SK-N-SH (cell line): ENCODE data around the gene BMP7. TPM values are rescaled to one million over a fixed set of nuclear protein-coding genes. Genes with fewer than 3 reads are reported as not detected.

Experiments
- CTCF ChIA-PET: fragments of 300-600, 350-600 bp; formaldehyde crosslinking; extraction: SDS; loops from one replicate; lab custom pipeline; 2021; lab: Yijun Ruan, JAX
- POLR2A ChIA-PET: fragments of 350-600 bp; sonication (Branson Sonifier 250); formaldehyde crosslinking; extraction: SDS; loops from one replicate; lab custom pipeline; 2020; ENCODE audit warnings: antibody characterized with exemption, inconsistent platforms; lab: Yijun Ruan, JAX
- DNase-seq: peaks from one replicate; pipeline ENCODE4 v3.0.0; 2012
- H2AFZ ChIP-seq: fragments of 200-600 bp; sonication (generic); 2 replicates; pipeline ENCODE4 v1.8.1; 2016; ENCODE audit warnings: antibody characterized with exemption, mild to moderate bottlenecking, low read depth
- H3F3A ChIP-seq: fragments of 200-600 bp; sonication (generic); replicated peaks from 2 replicates; pipeline ENCODE3; 2016; ENCODE audit warnings: antibody characterized with exemption, mild to moderate bottlenecking; ENCODE audit not compliant: insufficient read depth
- H3K27ac ChIP-seq, 2 experiments: fragments of 200-500 bp in 1 of 2; fragments of 200-600 bp in 1 of 2; sonication (Bioruptor generic) in 1 of 2; sonication (generic), shearing (Covaris generic) in 1 of 2; 2 replicates each; pipeline versions ENCODE4 v1.5.1 to v1.6.1; 2014 to 2016; ENCODE audit warnings: low read depth in 2 of 2, inconsistent platforms in 1 of 2, low read length in 1 of 2, mild to moderate bottlenecking in 1 of 2, mixed read lengths in 1 of 2
- H3K27me3 ChIP-seq: fragments of 200-600 bp; sonication (generic), shearing (Covaris generic); 2 replicates; pipeline ENCODE4 v1.6.1; 2016; ENCODE audit warnings: mixed run types; ENCODE audit not compliant: insufficient read depth
- H3K36me3 ChIP-seq, 2 experiments: fragments of 200-500 bp in 1 of 2; fragments of 200-600 bp in 1 of 2; sonication (Bioruptor generic) in 1 of 2; sonication (generic) in 1 of 2; replicated peaks in 1 of 2; 2 replicates each; pipeline versions ENCODE3 to v1.5.1; 2014 to 2016; ENCODE audit warnings: low read length in 1 of 2, mild to moderate bottlenecking in 1 of 2; ENCODE audit not compliant: insufficient read depth in 2 of 2, control insufficient read depth in 1 of 2
- H3K4me1 ChIP-seq, 2 experiments: fragments of 200-500 bp in 1 of 2; fragments of 200-600 bp in 1 of 2; sonication (Bioruptor generic) in 1 of 2; sonication (generic), shearing (Covaris generic) in 1 of 2; 2 replicates each; pipeline versions ENCODE4 v1.5.1 to v1.6.1; 2014 to 2016; ENCODE audit warnings: low read depth in 1 of 2, low read length in 1 of 2, mixed run types in 1 of 2; ENCODE audit not compliant: insufficient read depth in 2 of 2, control insufficient read depth in 1 of 2
- H3K4me2 ChIP-seq: fragments of 200-600 bp; sonication (generic), shearing (Covaris generic); 2 replicates; pipeline ENCODE4 v1.6.1; 2017; ENCODE audit warnings: mixed run types
- H3K4me3 ChIP-seq, 2 experiments: fragments of 200-500 bp in 1 of 2; fragments of 200-600 bp in 1 of 2; sonication (Bioruptor generic) in 1 of 2; sonication (generic), shearing (Covaris generic) in 1 of 2; 2 replicates each; pipeline versions ENCODE4 v1.5.1 to v1.8.1; 2014 to 2016; ENCODE audit warnings: low read depth in 2 of 2, inconsistent platforms in 1 of 2, low read length in 1 of 2, mild to moderate bottlenecking in 1 of 2, mixed read lengths in 1 of 2, moderate library complexity in 1 of 2
- H3K79me2 ChIP-seq: fragments of 200-600 bp; sonication (generic); 2 replicates; pipeline ENCODE4 v1.8.1; 2017; ENCODE audit warnings: mild to moderate bottlenecking; ENCODE audit not compliant: insufficient read depth
- H3K9ac ChIP-seq: fragments of 200-600 bp; sonication (generic); 2 replicates; pipeline ENCODE4 v1.6.1; 2017; ENCODE audit warnings: mixed run types
- H3K9me2 ChIP-seq: fragments of 200-600 bp; sonication (generic); 2 replicates; pipeline ENCODE4 v1.6.1; 2017; ENCODE audit warnings: mixed run types
- H3K9me3 ChIP-seq: fragments of 200-600 bp; sonication (generic); 2 replicates; pipeline ENCODE4 v1.6.1; 2017; ENCODE audit warnings: mixed run types, mild to moderate bottlenecking, moderate library complexity
- H4K20me1 ChIP-seq: fragments of 200-600 bp; sonication (generic); 2 replicates; pipeline ENCODE4 v1.6.1; 2017; ENCODE audit warnings: mild to moderate bottlenecking, mixed run types; ENCODE audit not compliant: insufficient read depth
- CHD2 ChIP-seq: fragments of 150-350 bp; IDR thresholded peaks from 2 replicates; pipeline ENCODE4 v1.6.1; 2018; ENCODE audit warnings: low read length; ENCODE audit not compliant: partially characterized antibody
- EP300 ChIP-seq, 2 experiments: IDR thresholded peaks; 2 replicates each; pipeline versions ENCODE4 v1.4.0 to v1.6.1; 2012; ENCODE audit warnings: borderline replicate concordance in 1 of 2, low read depth in 1 of 2, low read length in 1 of 2
- EZH2phosphoT487 ChIP-seq: fragments of 200-600 bp; sonication (generic); IDR thresholded peaks from 2 replicates; pipeline ENCODE4 v1.6.1; 2017; ENCODE audit warnings: low read depth, mixed run types, mild to moderate bottlenecking, antibody characterized with exemption, moderate library complexity, borderline replicate concordance
- FOSL2 ChIP-seq: IDR thresholded peaks from 2 replicates; pipeline ENCODE4 v1.4.0; 2012; ENCODE audit warnings: low read depth, mild to moderate bottlenecking, moderate library complexity, borderline replicate concordance
- FOXJ3 ChIP-seq: sonication (generic); formaldehyde crosslinking; IDR thresholded peaks from 2 replicates; pipeline ENCODE4 v1.5.1; 2020; ENCODE audit warnings: mild to moderate bottlenecking, missing genetic modification reagents
- GABPA ChIP-seq: IDR thresholded peaks from 2 replicates; pipeline ENCODE4 v1.4.0; 2012; ENCODE audit warnings: low read depth, mild to moderate bottlenecking
- GATA2 ChIP-seq: sonication (generic); formaldehyde crosslinking; IDR thresholded peaks from 2 replicates; pipeline ENCODE4 v1.5.0; 2020; ENCODE audit warnings: mild to moderate bottlenecking, missing genetic modification reagents
- JUND ChIP-seq: IDR thresholded peaks from 2 replicates; pipeline ENCODE4 v1.4.0; 2012
- MEF2A ChIP-seq: IDR thresholded peaks from 2 replicates; pipeline ENCODE4 v1.4.0; 2012; ENCODE audit warnings: low read depth, borderline replicate concordance
- MXI1 ChIP-seq: IDR thresholded peaks from 2 replicates; pipeline ENCODE4 v1.6.1; 2012; ENCODE audit warnings: mild to moderate bottlenecking, low read depth, low read length, improper control_type of control experiment
- RAD21 ChIP-seq: IDR thresholded peaks from 2 replicates; pipeline ENCODE4 v1.6.1; 2012; ENCODE audit warnings: mild to moderate bottlenecking, low read length
- RCOR1 ChIP-seq: fragments of 150-350 bp; IDR thresholded peaks from 2 replicates; pipeline ENCODE4 v1.6.1; 2017; ENCODE audit warnings: antibody characterized with exemption, low read length
- SMC3 ChIP-seq: IDR thresholded peaks from 2 replicates; pipeline ENCODE4 v1.6.1; 2012; ENCODE audit warnings: low read depth, low read length, improper control_type of control experiment
- TAF1 ChIP-seq: IDR thresholded peaks from 2 replicates; pipeline ENCODE4 v1.6.1; 2012; ENCODE audit warnings: low read depth, mild to moderate bottlenecking, low read length, moderate library complexity, borderline replicate concordance
- TCF12 ChIP-seq: IDR thresholded peaks from 2 replicates; pipeline ENCODE4 v1.4.0; 2012
- TEAD4 ChIP-seq: IDR thresholded peaks from 2 replicates; pipeline ENCODE4 v1.4.0; 2012; ENCODE audit warnings: mild to moderate bottlenecking, borderline replicate concordance; ENCODE audit not compliant: insufficient read depth
- YY1 ChIP-seq: IDR thresholded peaks from 2 replicates; pipeline ENCODE4 v1.4.0; 2012; ENCODE audit warnings: low read depth, mild to moderate bottlenecking
- ZBTB33 ChIP-seq: IDR thresholded peaks from 2 replicates; pipeline ENCODE4 v1.4.0; 2012; ENCODE audit warnings: low read depth, borderline replicate concordance
- WGBS: methylation state at CpG from one replicate; pipeline ENCODE4 v1.1.6; 2017; ENCODE audit warnings: low lambda C conversion rate; 5-methylcytosine and 5-hydroxymethylcytosine counted together
- polyA plus RNA-seq, 3 experiments: library from polyadenylated mRNA; depleted of rRNA; stranded (reverse); fragments of >200 nt; gene quantifications; 2 replicates each; pipeline ENCODE4 v1.2.3, GENCODE V29; 2012
- TF ChIP-seq, protein P1 (sequence below): IDR thresholded peaks from 2 replicates; pipeline ENCODE4 v1.6.1; 2012; ENCODE audit warnings: mild to moderate bottlenecking, low read depth, low read length, moderate library complexity
- TF ChIP-seq, protein P2 (sequence below): IDR thresholded peaks from 2 replicates; pipeline ENCODE4; 2012

The BMP7 gene
- polyA plus RNA-seq, 1 of the 3 experiments (the other 2 are of a cell fraction), result not detected

DNA sequence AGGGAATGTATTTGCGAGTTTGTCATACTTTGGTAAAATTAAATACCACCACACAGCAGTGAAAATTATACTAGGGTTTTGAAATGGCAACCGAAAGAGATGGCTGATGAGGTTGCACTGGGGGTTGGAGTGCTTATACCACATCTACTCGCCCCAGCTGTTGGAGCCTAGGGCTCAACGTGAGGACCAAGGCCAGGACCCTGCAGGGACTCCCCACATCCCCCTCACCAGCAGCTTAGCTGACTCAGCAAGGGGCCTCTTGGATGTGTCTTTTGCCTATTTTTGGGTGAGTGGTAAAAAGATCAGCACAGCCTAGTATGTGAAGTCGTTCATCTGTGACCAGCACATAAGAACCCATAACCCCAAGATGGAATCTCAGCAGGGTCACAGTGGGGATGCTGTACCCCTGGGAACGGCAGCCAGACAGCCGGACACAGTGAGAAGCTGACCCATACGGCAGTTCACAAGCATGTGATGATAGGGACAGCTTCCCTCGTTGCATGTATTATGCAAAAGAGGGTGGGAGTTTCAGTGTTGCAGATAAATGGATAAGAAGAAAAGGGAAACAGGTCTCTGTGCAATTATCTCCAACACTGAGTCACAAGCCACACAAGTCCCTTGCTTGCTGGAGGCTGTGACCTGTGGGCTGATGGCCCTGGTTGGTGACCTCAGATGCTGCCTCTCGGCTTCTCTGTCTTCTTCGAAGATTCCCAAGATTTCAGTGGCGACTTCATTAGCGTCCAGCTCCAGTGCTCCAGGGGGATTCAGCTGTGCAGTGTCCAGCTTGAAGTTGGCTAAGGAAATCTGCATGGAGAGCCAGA lies 42.2 kb upstream of the BMP7 start:
- H3K36me3 ChIP-seq, result no peaks in the 10 kb centered on the region
- CTCF ChIA-PET, result interaction anchor here (1.6 to 2.1 kb wide), 3 partner anchors 15 to 37 kb away, joined by 4 to 8 read pairs (median 4); no protein-coding TSS in a partner anchor
- TF ChIP-seq EP300 (IDR thresholded peaks at IDR 0.05; ENCODE audit: borderline replicate concordance in 1 of 2, low read depth in 1 of 2, low read length in 1 of 2) (no peak), RAD21 (no peak), JUND (no peak), FOXJ3 (no peak), TCF12 (no peak), GABPA (no peak), FOSL2 (no peak), CHD2 (no peak), TAF1 (no peak), TEAD4 (no peak), GATA2 (CRISPR knock-in tag) (no peak), ZBTB33 (no peak), SMC3 (no peak), EZH2phosphoT487 (no peak), YY1 (no peak), RCOR1 (no peak), MXI1 (no peak), MEF2A (no peak)
- TF ChIP-seq, protein P1, sequence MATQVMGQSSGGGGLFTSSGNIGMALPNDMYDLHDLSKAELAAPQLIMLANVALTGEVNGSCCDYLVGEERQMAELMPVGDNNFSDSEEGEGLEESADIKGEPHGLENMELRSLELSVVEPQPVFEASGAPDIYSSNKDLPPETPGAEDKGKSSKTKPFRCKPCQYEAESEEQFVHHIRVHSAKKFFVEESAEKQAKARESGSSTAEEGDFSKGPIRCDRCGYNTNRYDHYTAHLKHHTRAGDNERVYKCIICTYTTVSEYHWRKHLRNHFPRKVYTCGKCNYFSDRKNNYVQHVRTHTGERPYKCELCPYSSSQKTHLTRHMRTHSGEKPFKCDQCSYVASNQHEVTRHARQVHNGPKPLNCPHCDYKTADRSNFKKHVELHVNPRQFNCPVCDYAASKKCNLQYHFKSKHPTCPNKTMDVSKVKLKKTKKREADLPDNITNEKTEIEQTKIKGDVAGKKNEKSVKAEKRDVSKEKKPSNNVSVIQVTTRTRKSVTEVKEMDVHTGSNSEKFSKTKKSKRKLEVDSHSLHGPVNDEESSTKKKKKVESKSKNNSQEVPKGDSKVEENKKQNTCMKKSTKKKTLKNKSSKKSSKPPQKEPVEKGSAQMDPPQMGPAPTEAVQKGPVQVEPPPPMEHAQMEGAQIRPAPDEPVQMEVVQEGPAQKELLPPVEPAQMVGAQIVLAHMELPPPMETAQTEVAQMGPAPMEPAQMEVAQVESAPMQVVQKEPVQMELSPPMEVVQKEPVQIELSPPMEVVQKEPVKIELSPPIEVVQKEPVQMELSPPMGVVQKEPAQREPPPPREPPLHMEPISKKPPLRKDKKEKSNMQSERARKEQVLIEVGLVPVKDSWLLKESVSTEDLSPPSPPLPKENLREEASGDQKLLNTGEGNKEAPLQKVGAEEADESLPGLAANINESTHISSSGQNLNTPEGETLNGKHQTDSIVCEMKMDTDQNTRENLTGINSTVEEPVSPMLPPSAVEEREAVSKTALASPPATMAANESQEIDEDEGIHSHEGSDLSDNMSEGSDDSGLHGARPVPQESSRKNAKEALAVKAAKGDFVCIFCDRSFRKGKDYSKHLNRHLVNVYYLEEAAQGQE, result no peak
- TF ChIP-seq, protein P2, sequence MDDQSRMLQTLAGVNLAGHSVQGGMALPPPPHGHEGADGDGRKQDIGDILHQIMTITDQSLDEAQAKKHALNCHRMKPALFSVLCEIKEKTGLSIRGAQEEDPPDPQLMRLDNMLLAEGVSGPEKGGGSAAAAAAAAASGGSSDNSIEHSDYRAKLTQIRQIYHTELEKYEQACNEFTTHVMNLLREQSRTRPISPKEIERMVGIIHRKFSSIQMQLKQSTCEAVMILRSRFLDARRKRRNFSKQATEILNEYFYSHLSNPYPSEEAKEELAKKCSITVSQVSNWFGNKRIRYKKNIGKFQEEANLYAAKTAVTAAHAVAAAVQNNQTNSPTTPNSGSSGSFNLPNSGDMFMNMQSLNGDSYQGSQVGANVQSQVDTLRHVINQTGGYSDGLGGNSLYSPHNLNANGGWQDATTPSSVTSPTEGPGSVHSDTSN, result no peak
- TF ChIP-seq, all 33 proteins: peak for 0
- Histone ChIP-seq H3K4me2 (no peak overlapping the region), H3K9ac (no peak overlapping the region), H3K27me3 (no peaks in the 10 kb centered on the region), H4K20me1 (no peaks in the 10 kb centered on the region), H3K27ac (no peak overlapping the region), H3K9me2 (no peaks in the 10 kb centered on the region), H3K79me2 (no peaks in the 10 kb centered on the region), H3F3A (no peaks in the 10 kb centered on the region), H3K4me1 (peaks cover 0 to 6% of the 10 kb centered on the region in 2 experiments; a peak in 1 of 4 replicates), H3K9me3 (no peaks in the 10 kb centered on the region), H3K4me3 (no peak overlapping the region), H2AFZ (no peak overlapping the region)
- POLR2A ChIA-PET, result no interaction called here
- no peak for DNase-seq
- WGBS, result 33% methylated on average over 13 of the region's 13 CpGs
